ENCODE results near the gene FLVCR2.
A peak's percentile ranks its signal among the peaks of the same experiment; 100 is the strongest.

The FLVCR2 gene

GRCh38 chr14:75558440-75558839 is 20.0 kb upstream of the FLVCR2 start:
- DNase-seq, result no peak

- DNase-seq, result no peak
These were observed 19.4 kb upstream of the FLVCR2 start for GRCh38 chr14:75559045-75559444.

DNA sequence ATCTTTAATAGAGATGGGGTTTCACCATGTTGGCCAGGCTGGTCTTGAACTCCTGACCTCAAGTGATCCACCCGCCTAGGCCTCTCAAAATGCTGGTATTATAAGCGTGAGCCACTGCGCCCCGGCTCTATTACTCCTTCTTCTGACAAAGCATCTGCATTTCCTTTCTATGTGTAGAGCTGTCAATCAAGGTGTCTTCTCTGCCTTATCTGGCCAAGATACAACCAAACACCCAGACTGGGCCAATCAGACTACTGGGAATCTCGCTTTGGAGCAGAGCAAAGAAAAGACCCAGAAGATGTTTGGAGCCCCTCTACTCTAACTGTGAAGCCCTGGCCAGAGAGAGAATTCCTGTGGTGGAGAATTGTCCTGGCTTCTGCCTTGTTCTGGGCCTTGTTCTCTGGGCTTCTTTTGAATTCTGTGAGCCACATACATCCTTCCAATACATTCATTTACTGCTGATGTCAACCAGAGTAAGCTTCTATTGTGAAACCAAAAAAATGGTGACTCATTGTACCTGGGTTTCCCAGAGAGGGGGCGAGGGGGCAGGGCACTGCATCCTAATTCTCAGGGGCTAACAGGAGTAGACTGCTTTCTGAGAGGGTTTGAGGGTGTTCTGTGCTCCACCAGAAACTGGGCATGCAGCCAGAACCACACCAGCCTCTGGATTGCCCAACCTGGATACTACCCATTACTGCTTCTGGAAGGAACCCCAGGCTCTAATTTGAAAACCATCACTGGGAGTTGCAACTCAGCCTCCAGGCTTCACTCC is 18.8 kb upstream of the FLVCR2 start:
- DNase-seq, result no peak

- DNase-seq, result peak; percentile 8
These were observed 17.4 kb upstream of the FLVCR2 start for GRCh38 chr14:75561013-75561432.

GRCh38 chr14:75562089-75562488 is 16.3 kb upstream of the FLVCR2 start:
- DNase-seq, result no peak

GRCh38 chr14:75562489-75562888 is 15.9 kb upstream of the FLVCR2 start:
- DNase-seq, result no peak

DNA sequence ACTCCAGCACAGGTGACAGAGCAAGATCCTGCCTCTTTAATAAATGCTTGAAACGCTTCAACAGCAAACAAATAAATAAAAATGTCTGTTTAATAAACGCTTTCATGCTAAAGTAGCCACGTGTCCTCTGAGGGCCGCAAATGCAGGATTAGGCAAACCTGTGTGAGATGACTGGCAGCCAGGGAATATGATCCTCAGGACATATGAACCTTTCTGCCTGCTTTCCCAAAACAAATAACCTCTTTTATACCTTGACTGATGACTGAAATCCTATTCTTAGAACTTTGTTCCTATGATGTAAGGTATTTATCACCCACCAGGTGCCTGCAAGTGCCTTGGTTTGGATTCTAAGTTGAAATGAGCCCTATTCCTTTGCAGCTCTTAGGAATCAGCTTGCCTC is 14.5 kb upstream of the FLVCR2 start:
- no peak for DNase-seq

DNA sequence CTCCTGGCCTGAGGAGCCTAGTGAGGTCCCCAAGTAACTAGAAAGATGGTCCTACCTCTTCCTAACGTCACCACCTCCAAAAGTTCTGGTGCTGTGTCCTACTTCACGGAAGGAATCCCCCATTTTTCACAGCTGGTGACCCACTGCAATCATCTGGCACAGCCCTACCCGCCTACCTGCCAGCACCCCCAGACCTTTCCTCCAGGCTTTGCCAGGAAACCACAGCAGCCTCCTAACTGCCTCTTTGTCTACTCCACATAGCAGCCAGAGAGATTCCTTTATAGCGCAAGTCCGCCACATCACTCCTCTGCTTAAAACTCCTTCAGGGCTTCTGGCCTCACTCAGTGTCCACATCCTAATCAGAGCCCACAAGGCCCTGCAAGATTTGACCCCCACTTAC is 13.4 kb upstream of the FLVCR2 start:
- no peak for DNase-seq

- no peak for DNase-seq
These were observed 12.1 kb upstream of the FLVCR2 start for GRCh38 chr14:75566321-75566720.

- DNase-seq, result no peak
These were observed 11.7 kb upstream of the FLVCR2 start for GRCh38 chr14:75566752-75567151.

- no peak for DNase-seq
These were observed 10.3 kb upstream of the FLVCR2 start for GRCh38 chr14:75568140-75568539.

- no peak for DNase-seq
These were observed 9.6 kb upstream of the FLVCR2 start for GRCh38 chr14:75568791-75569190.

GRCh38 chr14:75570797-75571196 is 7.6 kb upstream of the FLVCR2 start:
- DNase-seq, result no peak

GRCh38 chr14:75572104-75572503 is 6.3 kb upstream of the FLVCR2 start:
- no peak for DNase-seq

- no peak for DNase-seq
These were observed 1.3 kb upstream of the FLVCR2 start for GRCh38 chr14:75577090-75577489.

DNA sequence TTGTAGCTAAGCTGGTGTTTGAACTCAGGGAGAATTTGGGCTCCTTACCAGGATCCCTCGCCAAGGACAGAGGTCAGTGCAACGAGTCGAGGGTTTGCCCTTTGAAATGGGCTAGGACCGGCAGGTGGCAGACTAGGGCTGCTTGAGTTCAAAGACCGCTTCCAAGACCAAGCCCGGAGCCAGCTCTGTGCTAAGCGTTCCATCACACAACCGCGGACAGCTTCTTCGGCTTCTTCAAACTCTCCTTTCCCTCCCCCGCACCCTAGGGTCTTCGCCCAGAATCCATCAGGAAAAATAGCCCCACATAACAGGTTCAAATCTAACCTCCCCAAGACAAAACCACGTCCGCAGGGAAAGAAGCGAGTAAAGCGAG is 705 bp upstream of the FLVCR2 start:
- DNase-seq, result peak; percentile 50

DNA sequence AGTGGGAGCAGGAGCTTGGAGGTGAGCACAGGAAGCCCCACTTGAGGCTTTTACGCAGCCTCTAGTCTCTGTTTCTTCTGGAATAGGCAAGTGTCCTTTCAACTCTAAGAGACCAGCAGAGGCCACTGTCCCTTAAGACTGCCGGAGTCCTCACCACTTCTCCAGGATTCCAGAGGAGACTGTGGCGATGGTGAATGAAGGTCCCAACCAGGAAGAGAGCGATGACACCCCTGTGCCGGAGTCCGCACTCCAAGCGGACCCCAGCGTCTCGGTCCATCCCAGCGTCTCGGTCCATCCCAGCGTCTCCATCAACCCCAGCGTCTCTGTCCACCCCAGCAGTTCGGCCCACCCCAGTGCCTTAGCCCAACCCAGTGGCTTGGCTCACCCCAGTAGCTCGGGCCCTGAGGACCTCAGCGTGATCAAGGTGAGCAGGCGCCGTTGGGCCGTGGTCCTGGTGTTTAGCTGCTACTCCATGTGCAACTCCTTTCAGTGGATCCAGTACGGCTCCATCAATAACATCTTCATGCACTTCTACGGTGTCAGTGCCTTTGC is 442 bp downstream of the FLVCR2 start:
- no peak for DNase-seq

- DNase-seq, result no peak
These were observed 981 bp downstream of the FLVCR2 start for GRCh38 chr14:75579338-75579864.

GRCh38 chr14:75579882-75580281 is 1.5 kb downstream of the FLVCR2 start:
- no peak for DNase-seq

- no peak for DNase-seq
These were observed 9.0 kb downstream of the FLVCR2 start for GRCh38 chr14:75587388-75587787.

- DNase-seq, result no peak
These were observed 11.5 kb downstream of the FLVCR2 start for GRCh38 chr14:75589931-75590330.

- no peak for DNase-seq
These were observed 13.0 kb downstream of the FLVCR2 start for GRCh38 chr14:75591331-75591946.

GRCh38 chr14:75591987-75592575 is 13.7 kb downstream of the FLVCR2 start:
- DNase-seq, result no peak

DNA sequence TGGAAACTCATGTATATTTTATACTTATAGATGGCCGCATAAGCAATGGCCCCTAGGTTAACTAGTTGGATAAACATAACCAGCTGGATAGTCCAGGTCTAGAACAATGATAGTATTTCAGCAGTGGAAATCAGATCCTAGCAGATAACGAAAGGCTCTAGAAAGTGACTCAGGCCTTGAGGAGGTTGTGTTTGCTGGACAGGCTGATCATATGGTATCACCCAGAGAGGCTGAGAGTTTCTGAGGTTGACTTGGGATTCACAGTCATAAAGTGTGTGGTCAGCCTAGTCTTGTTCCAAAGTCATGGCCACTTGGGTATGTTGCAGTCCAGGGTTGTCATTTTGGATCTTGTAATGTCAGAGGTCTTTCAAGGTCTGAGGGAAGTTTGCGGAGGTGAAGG is 16.8 kb downstream of the FLVCR2 start:
- no peak for DNase-seq
